ENCODE data around the gene PNPLA7. TPM values are rescaled to one million over a fixed set of nuclear protein-coding genes. Genes with fewer than 3 reads are reported as not detected.

PNPLA7 gene
- total RNA-seq, 1 experiment from 2014 or later: 0.90 TPM

GRCh38 chr9:137447722-137448601 lies 102.2 kb downstream of the PNPLA7 start:
- H3K4me1 ChIP-seq (ENCODE audit: insufficient read depth, low read length, poor library complexity, severe bottlenecking): peaks cover 6% of the 10 kb centered on the region
- no peak for DNase-seq (ENCODE audit: low spot score)
- no peaks in the 10 kb centered on the region for H3K27me3 ChIP-seq (replicated peaks; ENCODE audit: insufficient read depth, low read depth, low read length, poor library complexity)
- H3K9me3 ChIP-seq (ENCODE audit: low read depth, low read length, poor library complexity, severe bottlenecking): no peaks in the 10 kb centered on the region
- intact Hi-C loops (cut with micrococcal nuclease; ENCODE audit: unreplicated experiment): no loop called here
- TSS peak; percentile 74 for BruUV-seq (replicated peaks)
- TF ChIP-seq EZH2 (IDR thresholded peaks at IDR 0.05; ENCODE audit: borderline replicate concordance, low read depth, low read length, poor library complexity, severe bottlenecking): no peak
- TF ChIP-seq, protein P1, sequence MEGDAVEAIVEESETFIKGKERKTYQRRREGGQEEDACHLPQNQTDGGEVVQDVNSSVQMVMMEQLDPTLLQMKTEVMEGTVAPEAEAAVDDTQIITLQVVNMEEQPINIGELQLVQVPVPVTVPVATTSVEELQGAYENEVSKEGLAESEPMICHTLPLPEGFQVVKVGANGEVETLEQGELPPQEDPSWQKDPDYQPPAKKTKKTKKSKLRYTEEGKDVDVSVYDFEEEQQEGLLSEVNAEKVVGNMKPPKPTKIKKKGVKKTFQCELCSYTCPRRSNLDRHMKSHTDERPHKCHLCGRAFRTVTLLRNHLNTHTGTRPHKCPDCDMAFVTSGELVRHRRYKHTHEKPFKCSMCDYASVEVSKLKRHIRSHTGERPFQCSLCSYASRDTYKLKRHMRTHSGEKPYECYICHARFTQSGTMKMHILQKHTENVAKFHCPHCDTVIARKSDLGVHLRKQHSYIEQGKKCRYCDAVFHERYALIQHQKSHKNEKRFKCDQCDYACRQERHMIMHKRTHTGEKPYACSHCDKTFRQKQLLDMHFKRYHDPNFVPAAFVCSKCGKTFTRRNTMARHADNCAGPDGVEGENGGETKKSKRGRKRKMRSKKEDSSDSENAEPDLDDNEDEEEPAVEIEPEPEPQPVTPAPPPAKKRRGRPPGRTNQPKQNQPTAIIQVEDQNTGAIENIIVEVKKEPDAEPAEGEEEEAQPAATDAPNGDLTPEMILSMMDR (conservative IDR thresholded peaks at IDR 0.05; ENCODE audit: low read depth, low read length): no peak
- H3K4me3 ChIP-seq (ENCODE audit: low read depth, low read length, poor library complexity, severe bottlenecking): no peak overlapping the region
- no peak overlapping the region for H3K27ac ChIP-seq (ENCODE audit: low read depth, low read length, poor library complexity, severe bottlenecking)
- ChIA-PET CTCF (interaction anchor here (0.6 kb wide), 1 partner anchor 164 kb away, joined by 4 read pairs; no protein-coding TSS in a partner anchor), POLR2A (ENCODE audit: low non-redundant PET) (no interaction called here)
- H3K36me3 ChIP-seq (ENCODE audit: insufficient read depth, low read length, poor library complexity, severe bottlenecking): peaks cover 12% of the 10 kb centered on the region

DNA sequence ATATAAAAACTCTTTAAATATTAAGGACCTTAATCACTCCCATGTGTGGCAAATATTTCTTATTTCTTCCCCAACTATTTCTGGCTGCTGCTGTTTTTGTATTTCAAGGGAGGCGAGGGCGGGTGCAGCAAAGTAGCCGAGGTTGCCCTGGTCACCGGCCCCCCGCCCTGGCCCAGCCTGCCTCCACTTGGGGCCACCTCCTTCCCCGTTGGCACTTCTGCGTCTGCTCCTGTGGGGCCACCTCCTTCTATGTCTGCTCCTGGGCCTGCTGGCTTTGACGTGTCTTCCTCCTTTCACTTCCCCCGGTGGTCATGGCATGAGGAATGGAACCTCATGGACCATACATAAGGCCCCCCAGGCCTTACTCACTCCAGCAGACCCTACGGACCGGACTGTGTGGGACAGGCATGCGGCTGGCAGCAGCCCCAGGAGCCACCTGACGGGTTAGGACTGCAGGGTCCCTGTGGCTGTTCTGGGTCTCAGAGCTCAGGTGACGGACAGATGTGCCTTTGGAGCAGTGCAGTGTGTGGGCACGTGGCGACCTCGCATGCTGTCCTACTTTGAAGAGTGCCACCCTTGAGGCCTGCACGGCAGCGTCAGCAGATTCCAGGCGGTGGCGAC lies 103.2 kb downstream of the PNPLA7 start:
- BruUV-seq (replicated peaks): no TSS peak
- Histone ChIP-seq H3K36me3 (ENCODE audit: insufficient read depth, low read length, poor library complexity, severe bottlenecking) (peaks cover 5% of the 10 kb centered on the region), H3K4me1 (ENCODE audit: insufficient read depth, low read length, poor library complexity, severe bottlenecking) (peaks cover 6% of the 10 kb centered on the region), H3K9me3 (ENCODE audit: low read depth, low read length, poor library complexity, severe bottlenecking) (no peaks in the 10 kb centered on the region), H3K27me3 (replicated peaks; ENCODE audit: insufficient read depth, low read depth, low read length, poor library complexity) (no peaks in the 10 kb centered on the region), H3K4me3 (ENCODE audit: low read depth, low read length, poor library complexity, severe bottlenecking) (no peak overlapping the region), H3K27ac (ENCODE audit: low read depth, low read length, poor library complexity, severe bottlenecking) (no peak overlapping the region)
- ChIA-PET CTCF (interaction anchor here (0.6 kb wide), 1 partner anchor 297 kb away, joined by 3 read pairs; no protein-coding TSS in a partner anchor), POLR2A (ENCODE audit: low non-redundant PET) (no interaction called here)
- intact Hi-C loops (cut with micrococcal nuclease; ENCODE audit: unreplicated experiment): no loop called here
- no peak for DNase-seq (ENCODE audit: low spot score)
- TF ChIP-seq, protein P1 (conservative IDR thresholded peaks at IDR 0.05; ENCODE audit: low read depth, low read length): no peak
- TF ChIP-seq EZH2 (IDR thresholded peaks at IDR 0.05; ENCODE audit: borderline replicate concordance, low read depth, low read length, poor library complexity, severe bottlenecking): no peak

DNA sequence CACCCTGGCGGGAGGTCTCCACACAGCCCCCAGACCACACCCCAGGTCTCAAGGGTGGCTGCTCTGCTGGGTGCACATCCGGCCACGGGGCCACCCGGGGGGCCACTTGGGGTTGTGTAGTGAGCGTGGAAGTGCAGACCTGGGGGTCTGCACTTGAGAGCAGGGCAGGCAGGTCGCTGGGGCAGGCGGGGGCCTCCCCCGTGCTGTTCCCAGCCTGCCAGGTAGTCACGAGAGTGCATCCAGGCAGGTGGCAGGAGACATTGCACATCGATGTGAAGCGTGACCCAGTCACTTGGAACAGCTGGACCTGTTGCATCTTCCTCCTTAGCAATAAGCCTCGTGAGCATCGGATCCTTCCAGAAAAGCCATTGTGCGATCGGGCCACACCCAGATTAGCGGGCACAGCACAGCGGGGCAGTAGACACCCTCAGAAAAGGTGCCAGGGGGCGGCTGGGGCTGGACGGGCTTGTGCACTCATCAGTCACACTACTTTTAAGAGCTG lies 104.2 kb downstream of the PNPLA7 start:
- POLR2A ChIA-PET (ENCODE audit: low non-redundant PET): no interaction called here

More for the DNA sequence above, 104.2 kb downstream of the PNPLA7 start:
- TF ChIP-seq, protein P1 (conservative IDR thresholded peaks at IDR 0.05; ENCODE audit: low read depth, low read length): no peak
- TF ChIP-seq EZH2 (IDR thresholded peaks at IDR 0.05; ENCODE audit: borderline replicate concordance, low read depth, low read length, poor library complexity, severe bottlenecking): no peak
- Histone ChIP-seq H3K4me1 (ENCODE audit: insufficient read depth, low read length, poor library complexity, severe bottlenecking) (peaks cover 6% of the 10 kb centered on the region), H3K27ac (ENCODE audit: low read depth, low read length, poor library complexity, severe bottlenecking) (no peak overlapping the region), H3K36me3 (ENCODE audit: insufficient read depth, low read length, poor library complexity, severe bottlenecking) (peaks cover 5% of the 10 kb centered on the region), H3K9me3 (ENCODE audit: low read depth, low read length, poor library complexity, severe bottlenecking) (no peaks in the 10 kb centered on the region), H3K27me3 (replicated peaks; ENCODE audit: insufficient read depth, low read depth, low read length, poor library complexity) (no peaks in the 10 kb centered on the region), H3K4me3 (ENCODE audit: low read depth, low read length, poor library complexity, severe bottlenecking) (no peak overlapping the region)
- CTCF ChIA-PET: interaction anchor here (0.7 to 1.5 kb wide), 2 partner anchors 23 to 159 kb away, joined by 5 to 11 read pairs; partner anchors contain the start of genes EXD3 and NOXA1
- intact Hi-C loops (cut with micrococcal nuclease; ENCODE audit: unreplicated experiment): loop anchor here (2.0 kb wide), 1 partner anchor 151 kb away; no protein-coding TSS in a partner anchor
- no peak for DNase-seq (ENCODE audit: low spot score)
- no TSS peak for BruUV-seq (replicated peaks)
